Astrocyte (in vitro differentiated cells and primary cell): ENCODE data around the gene F7.

Experiments
- EZH2 ChIP-seq: IDR thresholded peaks from 2 replicates; pipeline ENCODE4 v1.6.1; 2012; ENCODE audit warnings: mild to moderate bottlenecking, low read length, inconsistent platforms; ENCODE audit not compliant: insufficient read depth
- TF ChIP-seq, protein P1 (sequence below): IDR thresholded peaks from 2 replicates; pipeline ENCODE4 v1.5.1; 2011; ENCODE audit warnings: low read depth, mild to moderate bottlenecking, inconsistent platforms, low read length, moderate library complexity; ENCODE audit not compliant: insufficient read depth

DNA sequence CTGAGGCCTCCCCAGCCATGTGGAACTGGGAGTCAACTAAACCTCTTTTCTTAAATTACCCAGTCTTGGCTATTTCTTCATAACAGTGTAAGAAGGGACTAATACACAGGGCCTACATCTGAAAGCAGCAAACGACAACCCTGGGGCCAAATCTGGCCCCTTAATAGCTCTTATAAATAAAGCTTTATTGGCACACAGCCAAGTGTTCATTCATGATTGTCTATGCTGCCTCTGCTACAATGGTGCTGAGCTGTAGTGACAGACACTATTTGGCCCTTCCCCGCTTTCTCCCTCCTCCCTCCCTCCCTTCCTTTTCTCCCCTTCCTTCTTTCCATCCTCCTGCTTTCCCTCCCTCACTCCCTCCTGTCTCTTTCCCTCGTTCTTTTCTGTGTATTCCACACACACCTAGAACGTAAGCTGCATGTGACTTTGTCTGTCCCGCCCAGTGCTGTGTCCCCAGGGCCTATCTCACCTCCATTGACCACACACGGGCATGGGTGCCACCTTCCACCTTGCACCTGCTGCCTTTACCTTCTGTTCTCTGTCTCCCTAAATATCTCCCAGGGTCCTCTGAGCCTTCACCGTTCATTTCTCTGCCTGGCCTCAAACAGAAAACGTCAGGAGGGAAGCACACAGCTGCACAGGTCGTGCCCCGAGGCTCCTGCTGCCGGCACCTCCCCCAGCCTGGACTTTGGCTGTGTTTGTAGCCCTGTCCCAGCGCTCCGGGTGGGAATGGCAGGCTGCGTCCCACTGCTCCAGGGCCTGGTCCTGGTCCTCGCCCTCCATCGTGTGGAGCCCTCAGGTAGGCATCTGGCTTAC is 52.5 kb downstream of the F7 start, which contains the start of gene PROZ:
- TF ChIP-seq, protein P1, sequence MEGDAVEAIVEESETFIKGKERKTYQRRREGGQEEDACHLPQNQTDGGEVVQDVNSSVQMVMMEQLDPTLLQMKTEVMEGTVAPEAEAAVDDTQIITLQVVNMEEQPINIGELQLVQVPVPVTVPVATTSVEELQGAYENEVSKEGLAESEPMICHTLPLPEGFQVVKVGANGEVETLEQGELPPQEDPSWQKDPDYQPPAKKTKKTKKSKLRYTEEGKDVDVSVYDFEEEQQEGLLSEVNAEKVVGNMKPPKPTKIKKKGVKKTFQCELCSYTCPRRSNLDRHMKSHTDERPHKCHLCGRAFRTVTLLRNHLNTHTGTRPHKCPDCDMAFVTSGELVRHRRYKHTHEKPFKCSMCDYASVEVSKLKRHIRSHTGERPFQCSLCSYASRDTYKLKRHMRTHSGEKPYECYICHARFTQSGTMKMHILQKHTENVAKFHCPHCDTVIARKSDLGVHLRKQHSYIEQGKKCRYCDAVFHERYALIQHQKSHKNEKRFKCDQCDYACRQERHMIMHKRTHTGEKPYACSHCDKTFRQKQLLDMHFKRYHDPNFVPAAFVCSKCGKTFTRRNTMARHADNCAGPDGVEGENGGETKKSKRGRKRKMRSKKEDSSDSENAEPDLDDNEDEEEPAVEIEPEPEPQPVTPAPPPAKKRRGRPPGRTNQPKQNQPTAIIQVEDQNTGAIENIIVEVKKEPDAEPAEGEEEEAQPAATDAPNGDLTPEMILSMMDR = no peak
- no peak for TF ChIP-seq EZH2
